Trophoblast cell (in vitro differentiated cells and primary cell): ENCODE results near the gene HYPK.

ENCODE experiments used
- DNase-seq, 2 donors: peaks; one replicate each; pipeline ENCODE4 v3.0.0-alpha.2; 2016
- H2AFZ ChIP-seq: 2 replicates; pipeline ENCODE4 v1.6.1; 2013; ENCODE audit warnings: low read length, moderate library complexity, mild to moderate bottlenecking; ENCODE audit not compliant: insufficient read depth, poor library complexity
- H2AK5ac ChIP-seq: 2 replicates; pipeline ENCODE4 v1.6.1; 2013; ENCODE audit warnings: mild to moderate bottlenecking, low read length
- H2BK120ac ChIP-seq: 2 replicates; pipeline ENCODE4 v1.6.1; 2013; ENCODE audit warnings: low read length, mild to moderate bottlenecking, moderate library complexity; ENCODE audit not compliant: insufficient read depth, poor library complexity
- H2BK12ac ChIP-seq: 2 replicates; pipeline ENCODE4 v1.6.1; 2013; ENCODE audit warnings: mild to moderate bottlenecking, low read length, moderate library complexity
- H2BK5ac ChIP-seq: 2 replicates; pipeline ENCODE4 v1.6.1; 2013; ENCODE audit warnings: low read length, low read depth, moderate library complexity, mild to moderate bottlenecking; ENCODE audit not compliant: poor library complexity
- H3K14ac ChIP-seq: 2 replicates; pipeline ENCODE4 v1.6.1; 2013; ENCODE audit warnings: mild to moderate bottlenecking, low read length
- H3K18ac ChIP-seq: 2 replicates; pipeline ENCODE4 v1.6.1; 2013; ENCODE audit warnings: mild to moderate bottlenecking, low read length
- H3K23ac ChIP-seq: 2 replicates; pipeline ENCODE4 v1.6.1; 2013; ENCODE audit warnings: low read length
- H3K27ac ChIP-seq: 2 replicates; pipeline ENCODE4 v1.5.1; 2013; ENCODE audit warnings: low read depth, mild to moderate bottlenecking, inconsistent platforms, low read length, moderate library complexity
- H3K27me3 ChIP-seq: 2 replicates; pipeline ENCODE4 v1.6.1; 2013; ENCODE audit warnings: inconsistent platforms, mild to moderate bottlenecking, low read length, moderate library complexity; ENCODE audit not compliant: insufficient read depth
- H3K36me3 ChIP-seq, 2 experiments: 1 replicate in 1 of 2; 2 replicates in 1 of 2; pipeline ENCODE4 v1.6.1; 2013; ENCODE audit warnings: low read length in 2 of 2, mild to moderate bottlenecking in 2 of 2, moderate library complexity in 1 of 2; ENCODE audit not compliant: insufficient read depth in 2 of 2, control insufficient read depth in 1 of 2
- H3K4ac ChIP-seq: 2 replicates; pipeline ENCODE4 v1.6.1; 2013; ENCODE audit warnings: low read depth, mild to moderate bottlenecking, low read length, moderate library complexity
- H3K4me1 ChIP-seq, 2 experiments: 1 replicate in 1 of 2; 2 replicates in 1 of 2; pipeline ENCODE4 v1.6.1; 2013; ENCODE audit warnings: low read length in 2 of 2, mild to moderate bottlenecking in 2 of 2, moderate library complexity in 1 of 2; ENCODE audit not compliant: insufficient read depth in 2 of 2, control insufficient read depth in 1 of 2
- H3K4me2 ChIP-seq: 2 replicates; pipeline ENCODE4 v1.6.1; 2013; ENCODE audit warnings: inconsistent platforms, mild to moderate bottlenecking, low read length, moderate library complexity
- H3K4me3 ChIP-seq: 2 replicates; pipeline ENCODE4 v1.5.1; 2013; ENCODE audit warnings: mild to moderate bottlenecking, low read depth, low read length, inconsistent platforms
- H3K79me1 ChIP-seq: one replicate; pipeline ENCODE4 v1.6.1; 2013; ENCODE audit warnings: low read length
- H3K79me2 ChIP-seq: 2 replicates; pipeline ENCODE4 v1.6.1; 2013; ENCODE audit warnings: low read length, mild to moderate bottlenecking; ENCODE audit not compliant: control insufficient read depth, insufficient read depth, poor library complexity
- H3K9ac ChIP-seq: 2 replicates; pipeline ENCODE4 v1.6.1; 2013; ENCODE audit warnings: mild to moderate bottlenecking, low read length
- H3K9me3 ChIP-seq: 2 replicates; pipeline ENCODE4 v1.6.1; 2013; ENCODE audit warnings: low read depth, mild to moderate bottlenecking, control low read depth, inconsistent platforms, low read length; ENCODE audit not compliant: insufficient read depth
- H4K12ac ChIP-seq: 2 replicates; pipeline ENCODE4 v1.6.1; 2013; ENCODE audit warnings: low read depth, mild to moderate bottlenecking, low read length, moderate library complexity
- H4K8ac ChIP-seq: 2 replicates; pipeline ENCODE4 v1.6.1; 2013; ENCODE audit warnings: low read depth, mild to moderate bottlenecking, low read length, moderate library complexity
- H4K91ac ChIP-seq: one replicate; pipeline ENCODE4 v1.6.1; 2013; ENCODE audit warnings: low read depth, mild to moderate bottlenecking, low read length, moderate library complexity
- WGBS: extraction: QIAGEN DNeasy Blood & Tissue Kit; methylation state at CpG from one replicate; pipeline ENCODE4 v1.1.7; 2013; ENCODE audit warnings: missing lambda C conversion rate; ENCODE audit not compliant: insufficient read length, insufficient coverage; ENCODE audit errors: extremely low coverage; 5-methylcytosine and 5-hydroxymethylcytosine counted together

Gene HYPK

GRCh38 chr15:43775411-43775965 lies 24.9 kb upstream of the HYPK start:
- peaks cover 3 to 12% of the 10 kb centered on the region in 2 experiments for H3K4me1 ChIP-seq
- H3K9ac ChIP-seq = no peak overlapping the region
- H3K79me1 ChIP-seq = peaks cover 2% of the 10 kb centered on the region
- H3K23ac ChIP-seq = no peak overlapping the region
- H3K27me3 ChIP-seq = no peaks in the 10 kb centered on the region
- peak; percentile 60 to 72 for DNase-seq
- no peaks in the 10 kb centered on the region for H3K9me3 ChIP-seq
- no peak overlapping the region for H3K14ac ChIP-seq
- no CpG with 5 or more reads among the region's 1 CpG for WGBS
- no peak overlapping the region for H2BK5ac ChIP-seq
- no peak overlapping the region for H2AFZ ChIP-seq
- no peak overlapping the region for H3K18ac ChIP-seq
- H2BK120ac ChIP-seq = no peak overlapping the region
- no peaks in the 10 kb centered on the region for H3K79me2 ChIP-seq
- no peak overlapping the region for H2AK5ac ChIP-seq
- H3K4ac ChIP-seq = no peak overlapping the region
- no peak overlapping the region for H4K12ac ChIP-seq
- no peak overlapping the region for H3K4me2 ChIP-seq
- H3K4me3 ChIP-seq = no peak overlapping the region
- peaks cover 11 to 27% of the 10 kb centered on the region in 2 experiments for H3K36me3 ChIP-seq
- no peak overlapping the region for H4K8ac ChIP-seq
- no peak overlapping the region for H2BK12ac ChIP-seq
- H3K27ac ChIP-seq = no peak overlapping the region
- no peak overlapping the region for H4K91ac ChIP-seq

- Histone ChIP-seq H3K9ac (no peak overlapping the region), H3K4me3 (peak overlapping the region; percentile 61)
- WGBS = no CpG with 5 or more reads among the region's 35 CpGs
These were observed 24.2 kb upstream of the HYPK start for GRCh38 chr15:43776101-43776717.

GRCh38 chr15:43776718-43777266 lies 23.6 kb upstream of the HYPK start, which contains the start of gene ELL3:
TSS of gene ELL3 (minus strand) at chr15:43776966. CDS start at chr15:43776901, 65 bp downstream.
- Histone ChIP-seq H3K4ac (no peak within 1 kb of the TSS), H4K8ac (peak within 1 kb of the TSS; percentile 70), H3K27ac (no peak within 1 kb of the TSS), H3K18ac (no peak within 1 kb of the TSS), H3K14ac (peak within 1 kb of the TSS; percentile 29), H2AFZ (peak within 1 kb of the TSS; percentile 95), H3K4me2 (peak within 1 kb of the TSS; percentile 73), H2BK12ac (no peak within 1 kb of the TSS), H4K12ac (no peak within 1 kb of the TSS), H3K4me3 (peak within 1 kb of the TSS; percentile 61), H2AK5ac (no peak within 1 kb of the TSS), H3K79me1 (peaks cover 2% of the 10 kb centered on the region), H3K27me3 (no peaks in the 10 kb centered on the region), H3K36me3 (peaks cover 6 to 17% of the 10 kb centered on the region in 2 experiments), H3K23ac (no peak within 1 kb of the TSS), H2BK120ac (no peak within 1 kb of the TSS), H4K91ac (no peak within 1 kb of the TSS), H3K4me1 (peaks cover 3 to 12% of the 10 kb centered on the region in 2 experiments), H3K9me3 (no peaks in the 10 kb centered on the region), H3K9ac (no peak within 1 kb of the TSS), H3K79me2 (no peaks in the 10 kb centered on the region), H2BK5ac (no peak within 1 kb of the TSS)
- peak; percentile 79 for DNase-seq
- WGBS = no CpG with 5 or more reads among the region's 41 CpGs

More at GRCh38 chr15:43776101-43776717, 24.2 kb upstream of the HYPK start:
- Histone ChIP-seq H2BK12ac (no peak overlapping the region), H4K12ac (no peak overlapping the region), H3K23ac (no peak overlapping the region), H3K4me1 (peaks cover 3 to 12% of the 10 kb centered on the region in 2 experiments), H2BK5ac (no peak overlapping the region), H3K4me2 (peak overlapping the region; percentile 73), H2BK120ac (no peak overlapping the region), H2AFZ (peak overlapping the region; percentile 58), H3K18ac (no peak overlapping the region), H4K91ac (no peak overlapping the region), H3K27ac (no peak overlapping the region), H3K14ac (no peak overlapping the region), H3K4ac (no peak overlapping the region), H2AK5ac (no peak overlapping the region), H3K79me1 (peaks cover 2% of the 10 kb centered on the region), H3K36me3 (peaks cover 8 to 20% of the 10 kb centered on the region in 2 experiments), H3K79me2 (no peaks in the 10 kb centered on the region), H3K9me3 (no peaks in the 10 kb centered on the region), H3K27me3 (no peaks in the 10 kb centered on the region), H4K8ac (no peak overlapping the region)
- DNase-seq = peak in 1 of 2 donors; percentile 34

GRCh38 chr15:43777267-43777914 lies 23.0 kb upstream of the HYPK start:
- Histone ChIP-seq H3K18ac (no peak overlapping the region), H3K9ac (no peak overlapping the region)

More at GRCh38 chr15:43777267-43777914, 23.0 kb upstream of the HYPK start:
- Histone ChIP-seq H2AFZ (peak overlapping the region; percentile 95), H3K9me3 (no peaks in the 10 kb centered on the region), H3K4ac (no peak overlapping the region), H3K4me1 (peaks cover 3 to 12% of the 10 kb centered on the region in 2 experiments), H2BK5ac (no peak overlapping the region), H3K27ac (no peak overlapping the region), H4K91ac (no peak overlapping the region), H3K4me2 (peak overlapping the region; percentile 73), H3K14ac (peak overlapping the region; percentile 29), H3K79me2 (no peaks in the 10 kb centered on the region), H3K79me1 (peaks cover 2% of the 10 kb centered on the region), H2BK12ac (no peak overlapping the region), H4K12ac (no peak overlapping the region), H3K36me3 (peaks cover 5 to 13% of the 10 kb centered on the region in 2 experiments), H3K4me3 (peak overlapping the region; percentile 61), H3K23ac (no peak overlapping the region), H2AK5ac (no peak overlapping the region), H2BK120ac (no peak overlapping the region), H3K27me3 (no peaks in the 10 kb centered on the region), H4K8ac (peak overlapping the region; percentile 70)
- peak; percentile 67 to 70 for DNase-seq
- no CpG with 5 or more reads among the region's 31 CpGs for WGBS
